Fibroblast of skin of left biceps (primary cell): ENCODE data around the gene CBS.
"Not testable (repeated sequence)": the region's sequence is repeated elsewhere in the genome, so short reads cannot be mapped to it uniquely, and the experiment has no call there.

Experiments used
- DNase-seq, 2 experiments: peaks; one replicate each; pipeline ENCODE4 v3.0.0-alpha.2; 2013; ENCODE audit warnings: low read depth in 2 of 2

CBS gene

GRCh38 chr21:43068065-43068464 lies 7.6 kb downstream of the CBS start:
- DNase-seq, result not testable (repeated sequence)

- not testable (repeated sequence) for DNase-seq
These were observed 8.9 kb downstream of the CBS start for GRCh38 chr21:43066690-43067089.

- not testable (repeated sequence) for DNase-seq
These were observed 9.6 kb downstream of the CBS start for GRCh38 chr21:43065991-43066390.

GRCh38 chr21:43064265-43064917 lies 11.2 kb downstream of the CBS start:
- DNase-seq, result not testable (repeated sequence)

GRCh38 chr21:43062955-43063664 lies 12.5 kb downstream of the CBS start:
- not testable (repeated sequence) for DNase-seq

- DNase-seq, result not testable (repeated sequence)
These were observed 22.5 kb downstream of the CBS start for GRCh38 chr21:43053112-43053511.

GRCh38 chr21:43045876-43046821 lies 29.5 kb downstream of the CBS start:
- DNase-seq, result not testable (repeated sequence)

- DNase-seq, result not testable (repeated sequence)
These were observed 30.3 kb downstream of the CBS start for GRCh38 chr21:43045165-43045875.

DNA sequence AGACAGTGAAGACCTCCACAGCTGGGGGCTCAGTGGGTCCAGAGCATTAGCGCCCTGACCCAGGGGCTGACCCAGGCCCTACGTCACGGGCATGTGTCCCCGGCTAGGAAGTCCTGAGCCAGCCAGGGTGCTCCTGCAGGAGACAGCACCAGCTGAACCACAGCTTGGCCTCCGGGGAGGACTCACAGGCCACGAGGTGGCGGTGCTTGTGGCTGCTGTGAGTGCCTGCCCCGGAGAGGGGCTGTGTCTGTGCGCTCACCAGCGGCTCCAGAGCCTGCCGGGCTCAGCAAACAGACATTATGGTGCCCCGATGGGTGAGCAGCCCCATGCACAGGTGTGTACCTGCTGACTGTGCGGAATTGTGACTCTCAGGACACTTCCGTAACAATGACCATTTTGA lies 31.1 kb downstream of the CBS start:
- DNase-seq, result not testable (repeated sequence)

DNA sequence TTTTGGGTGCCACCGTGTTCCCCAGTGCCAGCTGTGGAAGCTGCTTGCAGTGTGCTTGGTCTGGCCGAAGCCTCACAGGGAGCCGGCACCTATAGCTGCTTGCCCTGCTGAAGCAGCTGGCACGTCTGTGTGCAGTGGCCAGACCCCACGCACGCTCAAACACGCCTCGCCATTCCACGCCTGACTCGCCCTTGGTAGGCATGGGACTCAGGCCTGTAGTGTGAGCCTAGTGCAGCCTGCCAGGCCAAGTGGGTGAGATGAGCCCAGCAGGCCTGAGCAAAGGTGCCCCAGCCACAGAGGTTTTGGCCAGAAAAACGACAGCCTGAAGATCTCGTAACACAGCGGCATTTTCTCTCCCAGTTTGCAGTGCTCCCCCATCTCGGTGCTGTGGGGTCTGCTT lies 32.3 kb downstream of the CBS start:
- DNase-seq, result not testable (repeated sequence)

DNA sequence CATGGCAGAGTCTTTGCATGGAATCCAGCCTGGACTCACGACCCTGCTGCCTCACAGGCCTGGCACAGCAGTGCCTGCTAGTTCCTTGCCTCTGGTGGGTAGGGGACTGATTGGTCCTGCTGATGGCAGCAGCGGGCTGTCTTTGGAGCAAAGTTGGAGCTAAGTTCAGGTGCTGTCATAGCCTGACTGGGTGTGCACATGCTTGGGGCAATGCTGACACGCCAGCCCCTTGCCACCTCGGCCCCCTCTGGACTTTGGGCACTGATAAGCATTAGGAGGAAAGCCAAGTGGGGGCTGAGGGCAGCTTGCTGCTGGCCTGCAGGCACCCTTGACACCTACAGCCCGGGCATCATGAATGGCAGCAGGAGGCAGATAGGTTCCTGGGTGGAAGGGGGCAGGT lies 33.5 kb downstream of the CBS start:
- not testable (repeated sequence) for DNase-seq

- DNase-seq, result not testable (repeated sequence)
These were observed 37.0 kb downstream of the CBS start for GRCh38 chr21:43038659-43039044.

- not testable (repeated sequence) for DNase-seq
These were observed 37.5 kb downstream of the CBS start for GRCh38 chr21:43037918-43038658.

DNA sequence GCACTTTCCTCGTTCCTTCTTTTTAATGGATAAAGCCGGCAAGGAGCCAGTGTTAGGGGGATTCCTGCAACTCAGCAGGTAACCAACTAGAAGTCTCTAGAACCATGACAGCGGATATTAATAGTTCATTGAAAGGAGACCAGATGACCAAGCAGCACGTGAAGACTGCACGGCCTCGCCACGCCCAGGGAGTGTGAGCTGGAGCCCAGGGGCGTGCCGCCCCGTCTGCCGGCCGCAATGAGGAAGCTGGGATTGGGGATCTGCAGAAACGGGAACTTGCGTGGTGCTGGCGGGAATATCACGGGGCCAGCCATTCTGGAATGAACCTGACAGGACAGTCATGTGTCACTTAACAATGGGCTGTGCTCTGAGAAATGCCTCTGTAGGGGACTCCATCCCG lies 38.7 kb downstream of the CBS start:
- not testable (repeated sequence) for DNase-seq

- no peak for DNase-seq
These were observed 40.8 kb downstream of the CBS start for GRCh38 chr21:43034826-43035225.

- DNase-seq, result no peak
These were observed 41.5 kb downstream of the CBS start for GRCh38 chr21:43034101-43034500.

GRCh38 chr21:43031121-43031619 lies 44.5 kb downstream of the CBS start:
- DNase-seq, result no peak

DNA sequence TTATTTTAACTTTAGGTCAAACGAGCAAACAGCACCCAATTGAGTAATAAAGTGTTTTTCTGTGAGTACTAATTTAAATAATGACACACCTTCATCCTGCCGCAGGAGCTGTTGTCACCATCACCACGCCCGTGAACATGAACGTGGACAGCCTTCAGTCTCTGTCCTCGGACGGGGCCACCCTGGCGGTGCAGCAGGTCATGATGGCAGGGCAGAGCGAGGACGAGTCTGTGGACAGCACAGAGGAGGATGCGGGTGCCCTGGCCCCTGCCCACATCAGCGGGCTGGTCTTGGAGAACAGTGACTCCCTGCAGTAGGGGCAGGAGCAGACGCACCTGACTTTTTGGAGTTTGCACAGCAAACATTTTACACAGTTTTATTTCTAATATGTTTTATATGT lies 45.9 kb downstream of the CBS start:
- DNase-seq, result no peak

- DNase-seq, result no peak
These were observed 47.5 kb downstream of the CBS start for GRCh38 chr21:43027846-43028731.
